Body of pancreas (tissue), 4 donors: ENCODE measurements around the gene MMP25. TPM values are rescaled to one million over a fixed set of nuclear protein-coding genes. Genes with fewer than 3 reads are reported as not detected.

ENCODE experiments used
- ATAC-seq: fragments of 150-250 bp; one replicate; pipeline ENCODE4 v1.9.1; 2016
- DNase-seq, 4 donors: peaks; one replicate each; pipeline ENCODE4 v3.0.0-alpha.2; 2019
- H3K27ac ChIP-seq, 4 donors: fragments of 200-600 bp; sonication (generic); 1 replicate in 3 of 4; 2 replicates in 1 of 4; pipeline versions ENCODE4 v1.5.1 to v1.6.1; 2016 to 2019; ENCODE audit warnings: mild to moderate bottlenecking in 1 of 4, mixed read lengths in 1 of 4, moderate library complexity in 1 of 4
- H3K27me3 ChIP-seq, 2 donors: fragments of 200-600 bp; sonication (generic); one replicate each; pipeline ENCODE4 v1.6.0; 2016; ENCODE audit warnings: mild to moderate bottlenecking in 1 of 2
- H3K36me3 ChIP-seq, 2 donors: fragments of 200-600 bp; sonication (generic); replicated peaks in 1 of 2; 2 replicates each; pipeline ENCODE4 v1.5.1; 2016; ENCODE audit warnings: low read depth in 2 of 2; ENCODE audit not compliant: insufficient read depth in 1 of 2
- H3K4me1 ChIP-seq: fragments of 200-600 bp; sonication (generic); one replicate; pipeline ENCODE4 v1.6.0; 2016
- H3K4me3 ChIP-seq, 2 donors: fragments of 200-600 bp; sonication (generic); 1 replicate in 1 of 2; 2 replicates in 1 of 2; pipeline ENCODE4 v1.5.1; 2016 to 2019
- H3K9me3 ChIP-seq, 3 donors: fragments of 200-600 bp; sonication (generic); 1 replicate in 2 of 3; 2 replicates in 1 of 3; pipeline ENCODE4 v1.5.1; 2016
- CTCF ChIP-seq, 7 experiments: fragments of 450-650 bp in 4 of 7; fragments of 200-600 bp in 3 of 7; sonication (generic) in 3 of 7; IDR thresholded peaks; one replicate each; pipeline ENCODE4 v1.5.1; 2016 to 2019; ENCODE audit warnings: antibody characterized with exemption in 7 of 7
- POLR2A ChIP-seq, 3 donors: fragments of 450-650 bp; IDR thresholded peaks; one replicate each; pipeline ENCODE4 v1.6.1; 2016; ENCODE audit warnings: antibody characterized with exemption in 3 of 3, mild to moderate bottlenecking in 2 of 3
- WGBS, 2 donors: methylation state at CpG; one replicate each; pipeline ENCODE4 v1.1.5; 2017; 5-methylcytosine and 5-hydroxymethylcytosine counted together
- intact Hi-C: fragments of 100-400 bp; cut with DNase I; formaldehyde crosslinking; loops from one replicate; pipeline ENCODE4 v1.15.1; 2023
- total RNA-seq, 2 donors: library from RNA; depleted of rRNA; stranded (reverse); fragments of >200 nt; gene quantifications; one replicate each; pipeline ENCODE4 v1.1.0, GENCODE V29; 2016

The MMP25 gene
- total RNA-seq, 2 donors from 2014 or later, result under 0.01 to 0.99 TPM

- Histone ChIP-seq H3K9me3 (no peaks in the 10 kb centered on the region), H3K4me3 (no peak overlapping the region), H3K27ac (peak overlapping the region; percentile 57 to 84 (median 78)), H3K36me3 (no peaks in the 10 kb centered on the region), H3K27me3 (no peaks in the 10 kb centered on the region), H3K4me1 (peaks cover 47% of the 10 kb centered on the region)
- ATAC-seq (peak; percentile 79), DNase-seq (peak; percentile 91 to 95 (median 94))
- WGBS, 2 donors, result 13 to 14% methylated on average over 7 to 11 of the region's 11 CpGs
- TF ChIP-seq CTCF (IDR thresholded peaks at IDR 0.05) (no peak), POLR2A (IDR thresholded peaks at IDR 0.05) (peak in 1 of 3 donors; percentile 11)
- intact Hi-C loops, result no loop called here
Measured at GRCh38 chr16:3038256-3038655, 8.1 kb upstream of the MMP25 start.

- WGBS, 2 donors, result 89 to 94% methylated on average over 5 of the region's 5 CpGs
- no peak overlapping the region for H3K4me3 ChIP-seq
- intact Hi-C loops, result no loop called here
- H3K9me3 ChIP-seq, result no peaks in the 10 kb centered on the region
- H3K27me3 ChIP-seq, result no peaks in the 10 kb centered on the region
- no peak overlapping the region for H3K27ac ChIP-seq
- peaks cover 40% of the 10 kb centered on the region for H3K4me1 ChIP-seq
- ATAC-seq, result no peak
- no peaks in the 10 kb centered on the region for H3K36me3 ChIP-seq
- DNase-seq, result no peak
- no peak for TF ChIP-seq POLR2A (IDR thresholded peaks at IDR 0.05)
- no peak for TF ChIP-seq CTCF (IDR thresholded peaks at IDR 0.05)
Measured at GRCh38 chr16:3038896-3039295, 7.5 kb upstream of the MMP25 start.

GRCh38 chr16:3042376-3042775 is 4.0 kb upstream of the MMP25 start:
- DNase-seq (no peak), ATAC-seq (no peak)
- H3K9me3 ChIP-seq, result no peaks in the 10 kb centered on the region
- H3K27ac ChIP-seq, result no peak overlapping the region
- H3K36me3 ChIP-seq, result no peaks in the 10 kb centered on the region
- WGBS, 2 donors, result 86 to 89% methylated on average over 3 of the region's 3 CpGs
- TF ChIP-seq POLR2A (IDR thresholded peaks at IDR 0.05), result no peak
- TF ChIP-seq CTCF (IDR thresholded peaks at IDR 0.05), result no peak
- peaks cover 0 to 28% of the 10 kb centered on the region in 2 donors for H3K27me3 ChIP-seq
- no peak overlapping the region for H3K4me3 ChIP-seq
- intact Hi-C loops, result no loop called here
- H3K4me1 ChIP-seq, result peaks cover 37% of the 10 kb centered on the region

GRCh38 chr16:3044708-3045107 is 1.7 kb upstream of the MMP25 start:
- H3K27me3 ChIP-seq, result peaks cover 0 to 32% of the 10 kb centered on the region in 2 donors
- DNase-seq (no peak), ATAC-seq (no peak)
- H3K9me3 ChIP-seq, result no peaks in the 10 kb centered on the region
- H3K27ac ChIP-seq, result no peak overlapping the region
- intact Hi-C loops, result no loop called here
- WGBS, 2 donors, result 89 to 94% methylated on average over 6 of the region's 6 CpGs
- no peaks in the 10 kb centered on the region for H3K36me3 ChIP-seq
- H3K4me3 ChIP-seq, result no peak overlapping the region
- H3K4me1 ChIP-seq, result peaks cover 21% of the 10 kb centered on the region
- TF ChIP-seq CTCF (IDR thresholded peaks at IDR 0.05) (no peak), POLR2A (IDR thresholded peaks at IDR 0.05) (no peak)

GRCh38 chr16:3046641-3047386 is 453 bp downstream of the MMP25 start:
- H3K27ac ChIP-seq, result no peak overlapping the region
- 6 to 22% methylated on average over 9 to 36 of the region's 54 CpGs for WGBS, 2 donors
- DNase-seq, result no peak

More at GRCh38 chr16:3046641-3047386, 453 bp downstream of the MMP25 start:
- intact Hi-C loops, result no loop called here
- peaks cover 21% of the 10 kb centered on the region for H3K4me1 ChIP-seq
- no peaks in the 10 kb centered on the region for H3K9me3 ChIP-seq
- TF ChIP-seq POLR2A (IDR thresholded peaks at IDR 0.05) (no peak), CTCF (IDR thresholded peaks at IDR 0.05) (no peak)
- ATAC-seq, result peak; percentile 15
- no peak overlapping the region for H3K4me3 ChIP-seq
- no peaks in the 10 kb centered on the region for H3K36me3 ChIP-seq
- peaks cover 0 to 32% of the 10 kb centered on the region in 2 donors for H3K27me3 ChIP-seq
